ENCODE measurements around the gene KIRREL3.

Gene KIRREL3

DNA sequence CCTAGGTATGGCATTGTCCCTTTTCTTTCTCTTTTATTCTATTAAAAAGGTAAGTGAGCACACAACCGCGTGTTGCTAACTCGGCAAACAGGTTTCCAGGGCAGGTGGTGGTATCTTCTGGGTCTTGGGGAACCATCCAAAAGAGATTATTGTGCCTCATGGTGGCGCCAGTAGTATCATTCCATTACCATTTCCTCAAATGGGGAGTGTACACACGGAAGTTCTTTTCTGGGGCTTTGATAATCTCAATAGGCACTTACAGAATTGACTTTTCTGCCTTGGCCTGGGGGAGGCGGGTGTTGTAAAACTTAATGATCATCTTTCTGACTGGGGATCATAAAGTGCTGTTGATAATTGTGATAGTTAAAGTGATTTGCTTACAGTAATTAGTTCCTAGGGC lies 234.1 kb downstream of the KIRREL3 start:
- FAIRE-seq: no peak

DNA sequence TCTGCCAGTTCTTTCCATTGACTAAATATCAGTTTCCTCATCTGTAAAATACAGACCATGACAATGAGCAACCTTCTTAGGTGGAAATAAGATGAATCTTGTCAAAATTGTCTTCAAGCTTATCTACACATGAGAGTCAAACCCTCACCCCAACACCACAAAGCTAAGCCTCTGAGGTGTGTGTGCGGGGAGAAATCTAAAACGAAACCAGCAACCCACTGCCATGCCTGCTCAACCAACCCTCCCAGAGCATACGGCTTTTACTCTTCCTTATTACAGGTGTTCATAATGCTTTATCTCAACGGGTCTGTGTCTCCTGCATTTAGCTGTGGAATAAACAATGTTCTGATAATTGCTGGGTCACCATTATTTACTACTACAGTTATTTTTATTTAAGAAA lies 235.4 kb downstream of the KIRREL3 start:
- FAIRE-seq: no peak

DNA sequence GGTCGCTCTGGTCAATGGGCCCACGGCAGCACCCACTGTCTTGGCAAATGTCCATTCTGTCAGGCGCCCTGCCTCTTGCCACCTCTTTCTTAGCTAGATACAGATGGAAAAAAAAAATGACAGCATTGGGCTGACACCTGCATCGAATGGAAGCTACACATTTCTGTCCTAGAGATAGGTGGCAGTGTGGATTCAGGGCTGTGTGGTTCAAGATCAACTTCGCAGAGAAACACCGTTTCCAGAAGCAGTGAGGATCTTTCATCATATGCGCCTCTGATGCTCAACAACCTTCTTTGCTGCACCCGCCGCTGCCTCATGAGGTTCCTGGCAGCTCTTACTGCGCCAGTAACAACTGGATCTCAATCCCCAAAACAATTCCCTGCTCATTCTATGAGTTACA lies 236.3 kb downstream of the KIRREL3 start:
- no peak for FAIRE-seq

DNA sequence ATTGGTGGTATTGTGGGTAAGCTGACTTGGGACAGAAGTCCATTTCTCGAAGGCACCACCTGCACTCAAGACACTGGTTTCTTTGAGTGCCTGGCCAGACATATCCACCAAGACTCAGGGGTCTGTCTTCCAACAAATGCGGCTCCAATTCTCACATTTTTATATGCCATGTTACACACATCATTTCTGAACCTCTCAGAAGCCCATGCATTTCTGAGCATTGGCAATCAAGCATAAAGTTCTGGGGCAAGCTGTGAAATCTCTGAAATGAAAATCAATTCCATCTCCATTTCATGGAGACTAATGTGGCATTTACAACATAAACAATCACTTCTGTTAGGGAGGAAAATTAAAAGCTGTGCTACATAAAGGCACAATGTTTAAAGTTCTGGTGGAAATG lies 243.7 kb downstream of the KIRREL3 start:
- no peak for FAIRE-seq

DNA sequence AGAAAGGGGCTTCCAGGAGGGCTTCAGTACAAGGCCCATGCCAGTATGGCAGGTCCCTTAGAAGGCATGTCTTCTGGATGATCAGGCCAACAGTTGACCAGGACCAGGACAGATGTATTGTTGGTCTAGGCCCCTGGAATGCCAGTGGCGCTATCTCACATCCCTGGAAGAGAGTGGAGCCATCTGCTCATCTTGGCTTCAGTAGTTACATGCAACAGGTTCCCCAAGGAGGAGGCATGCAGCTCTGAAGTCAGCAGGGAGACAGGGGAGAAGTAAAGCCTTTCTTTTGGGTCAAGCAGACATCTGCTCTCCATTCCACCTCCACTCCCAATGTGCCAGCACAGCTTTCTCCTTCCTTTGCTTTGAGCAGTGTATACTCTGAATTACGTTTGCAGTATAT lies 244.1 kb downstream of the KIRREL3 start:
- FAIRE-seq: no peak

DNA sequence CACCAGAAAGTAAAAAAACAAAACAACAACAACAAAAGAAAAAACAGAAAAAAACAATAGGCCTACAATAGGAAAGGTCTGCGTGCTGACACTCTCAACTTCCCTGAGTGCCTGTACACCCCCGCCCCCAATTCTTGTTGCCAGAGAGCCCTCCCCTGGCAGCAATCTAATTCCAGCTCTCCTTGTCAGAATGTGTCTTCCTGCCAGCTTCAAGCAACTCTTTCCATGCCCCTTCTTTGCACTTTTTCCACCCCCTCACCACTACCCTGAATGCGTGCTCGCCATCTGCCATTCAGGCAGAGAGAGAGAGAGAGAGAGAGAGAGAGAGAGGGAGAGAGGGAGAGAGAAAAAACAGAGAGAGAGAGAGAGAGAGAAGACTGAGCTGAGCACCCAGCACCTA lies 245.0 kb downstream of the KIRREL3 start:
- FAIRE-seq: no peak

DNA sequence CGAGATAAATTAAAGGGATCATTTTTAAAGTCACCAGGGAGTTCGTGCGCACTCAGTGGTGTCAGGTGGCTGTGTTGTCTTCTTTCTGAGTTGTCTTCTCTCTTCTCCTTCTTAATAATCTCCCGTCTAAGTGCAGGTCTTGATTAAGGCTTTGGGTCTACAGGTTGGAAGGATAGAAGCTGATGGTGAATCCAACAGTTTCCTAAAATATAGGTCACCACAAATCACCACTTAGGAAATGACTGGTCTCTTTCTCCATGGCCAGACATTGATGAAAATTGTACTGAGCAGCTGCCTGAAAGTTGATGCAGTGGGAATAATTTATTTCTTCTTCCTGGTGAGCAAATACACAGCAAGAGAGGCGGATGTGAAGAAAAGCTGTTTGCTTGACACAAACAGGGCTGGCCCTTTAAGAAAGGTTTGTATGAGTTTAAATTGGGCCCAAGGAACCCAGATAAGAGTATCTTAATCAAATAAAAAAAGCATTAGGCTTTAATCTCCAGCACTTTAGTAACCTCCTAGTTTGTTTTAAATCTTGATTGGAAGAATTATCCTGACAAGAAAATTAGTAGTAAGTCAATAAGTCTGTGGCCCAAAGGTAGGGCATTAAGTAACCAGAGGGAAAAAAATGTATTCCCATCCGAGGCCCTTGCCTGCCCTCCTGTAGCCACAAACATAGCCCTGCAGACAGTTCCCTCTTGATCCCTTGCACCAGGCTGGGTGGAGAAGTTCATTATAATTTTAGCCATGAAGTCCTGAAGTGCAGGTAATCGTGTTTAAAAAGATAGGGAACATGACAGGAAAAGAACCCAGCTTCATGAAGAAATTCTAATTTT lies 245.8 kb downstream of the KIRREL3 start:
- no peak for FAIRE-seq

DNA sequence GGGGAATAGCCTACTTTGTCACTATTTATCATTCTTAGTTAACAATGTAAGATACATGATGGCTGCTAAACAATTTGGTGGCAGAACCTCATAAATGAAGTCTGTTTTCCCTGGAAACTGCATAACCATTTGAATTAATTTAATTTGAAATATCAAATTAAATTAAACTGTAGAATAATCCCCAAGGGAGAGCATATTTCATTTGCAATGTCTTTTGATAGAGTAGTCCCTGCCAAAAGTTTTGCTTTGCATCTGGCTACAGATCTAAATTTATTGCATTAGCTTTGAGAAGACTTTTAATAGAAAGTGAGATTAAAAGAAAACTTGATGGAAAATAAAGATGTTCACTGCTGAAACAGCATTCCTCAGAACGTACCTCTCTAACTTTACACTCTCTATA lies 246.6 kb downstream of the KIRREL3 start:
- no peak for FAIRE-seq

DNA sequence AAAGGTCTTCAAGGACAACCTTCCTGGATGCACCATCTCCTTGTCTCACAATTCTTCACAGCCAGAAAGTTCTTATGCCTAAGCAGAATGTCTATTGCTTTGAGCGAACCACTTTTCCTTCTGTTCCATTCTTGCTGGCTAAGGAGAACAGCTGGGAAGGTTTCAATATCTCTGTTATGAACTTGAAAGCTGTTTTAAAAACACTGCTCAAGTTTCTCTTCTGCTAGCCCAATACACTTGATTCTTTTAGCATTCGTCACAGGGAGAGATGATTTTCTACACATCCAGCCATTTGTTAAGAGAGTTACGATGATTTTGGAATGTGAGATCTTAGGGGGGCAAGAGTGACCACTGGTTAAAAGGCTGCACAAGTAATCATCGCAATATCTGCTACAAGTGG lies 249.3 kb downstream of the KIRREL3 start:
- no peak for FAIRE-seq

DNA sequence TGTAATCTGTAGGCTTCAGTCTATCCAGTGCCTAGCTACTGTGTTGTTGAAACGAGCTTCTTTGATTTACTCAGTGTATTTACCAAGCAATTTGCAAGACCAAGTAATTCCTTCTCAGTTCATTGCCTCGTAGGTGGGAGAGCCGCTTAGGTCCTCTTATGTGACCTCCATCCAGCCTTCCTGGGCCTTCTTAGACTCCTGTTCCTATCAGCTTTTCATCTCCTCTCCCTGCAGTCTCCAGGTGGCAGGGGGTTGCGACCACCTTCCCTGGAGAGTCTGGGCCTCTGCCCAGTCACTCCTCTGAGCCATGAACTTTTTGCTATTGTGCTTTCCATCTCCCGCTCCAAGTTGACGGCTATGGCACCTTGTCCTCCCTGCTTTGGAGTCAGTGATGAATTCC lies 251.8 kb downstream of the KIRREL3 start:
- no peak for FAIRE-seq

DNA sequence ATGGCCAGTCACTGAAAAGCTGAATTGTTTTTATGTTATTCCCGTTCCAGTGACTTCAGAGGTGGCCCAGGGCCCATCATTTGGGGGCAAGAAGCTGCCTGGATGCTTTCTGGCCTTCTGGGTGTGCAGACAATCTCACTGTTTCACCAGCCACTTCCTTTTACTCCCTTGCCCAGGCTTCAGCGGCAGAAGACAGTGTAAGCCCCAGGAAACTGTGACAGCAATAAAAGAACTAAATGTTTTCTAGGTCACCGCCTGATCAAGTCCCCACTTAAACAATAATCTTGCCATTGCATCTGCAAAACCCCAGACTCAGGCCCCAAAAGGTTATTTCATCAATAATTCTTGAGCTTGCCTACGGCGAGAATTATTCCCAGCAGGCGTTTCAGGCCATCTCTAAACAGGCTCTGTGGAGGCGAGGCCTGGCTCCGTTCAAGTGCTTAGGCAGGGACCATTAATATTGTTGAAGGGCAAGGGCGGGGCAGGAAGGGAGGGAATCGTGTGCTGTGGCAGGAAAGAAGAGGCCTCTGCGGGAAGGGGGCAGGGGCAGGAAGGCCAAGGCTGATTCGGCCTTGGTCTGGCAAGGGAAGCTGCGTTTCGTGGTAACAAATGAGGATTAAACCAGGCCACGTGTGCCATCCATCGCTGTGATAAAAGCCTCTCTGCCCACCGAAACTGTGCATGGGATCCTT lies 252.3 kb downstream of the KIRREL3 start:
- FAIRE-seq: no peak

DNA sequence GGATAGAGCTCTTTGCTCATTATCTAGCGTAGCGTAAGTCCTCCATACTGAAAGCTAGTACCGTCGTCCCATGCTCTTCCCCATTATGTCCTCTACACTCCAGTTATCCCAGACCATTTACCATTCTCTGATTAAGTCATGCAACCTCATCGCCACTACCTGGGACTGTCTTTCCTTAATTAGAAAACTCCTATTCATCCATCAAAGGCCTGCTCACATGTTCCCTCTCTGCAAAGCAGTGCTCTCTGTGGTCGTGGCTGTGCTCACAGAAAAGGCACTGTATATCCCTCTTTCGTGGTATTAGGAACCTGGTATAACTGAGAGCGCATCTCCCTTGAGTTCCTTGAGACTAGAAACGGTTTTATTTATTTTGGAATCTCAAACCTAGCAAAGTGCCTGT lies 253.3 kb downstream of the KIRREL3 start:
- FAIRE-seq: no peak

DNA sequence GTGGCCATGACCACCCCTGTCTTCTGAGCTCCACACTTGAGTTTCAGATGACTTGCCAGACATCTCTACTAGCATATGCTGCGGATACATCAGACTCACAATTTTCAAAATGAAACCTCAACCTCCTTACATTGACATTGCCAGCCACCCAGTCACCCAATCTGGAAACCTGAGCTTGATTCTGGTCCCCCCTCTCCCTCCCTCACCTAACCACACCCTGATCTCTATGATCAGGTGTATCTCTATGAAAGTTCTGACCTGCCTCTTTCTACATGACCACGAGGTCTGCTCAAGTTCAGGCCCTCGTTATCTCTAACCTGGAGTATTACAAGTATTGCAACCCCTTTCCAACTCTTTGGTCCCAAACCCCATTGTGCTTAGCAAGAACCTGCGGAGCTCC lies 254.1 kb downstream of the KIRREL3 start:
- no peak for FAIRE-seq

DNA sequence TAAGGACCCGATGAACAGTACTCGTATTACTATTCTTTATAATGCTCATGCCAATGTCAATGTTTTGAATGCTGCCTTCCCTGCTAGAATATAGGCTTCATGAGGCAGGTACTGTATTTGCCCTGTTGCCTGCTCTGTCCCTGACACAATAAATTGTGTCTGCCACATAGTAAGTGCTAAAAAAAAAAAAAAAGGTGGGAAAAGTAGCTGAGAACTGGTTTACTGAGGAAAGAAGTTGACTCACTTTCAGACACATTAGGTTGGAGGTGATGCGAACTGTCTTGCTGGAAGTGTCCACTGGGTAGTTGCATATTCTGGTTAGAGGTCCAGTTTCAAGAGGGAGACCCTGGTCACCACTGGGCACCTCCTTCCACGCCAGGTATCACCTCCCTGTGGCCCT lies 255.9 kb downstream of the KIRREL3 start:
- FAIRE-seq: no peak

DNA sequence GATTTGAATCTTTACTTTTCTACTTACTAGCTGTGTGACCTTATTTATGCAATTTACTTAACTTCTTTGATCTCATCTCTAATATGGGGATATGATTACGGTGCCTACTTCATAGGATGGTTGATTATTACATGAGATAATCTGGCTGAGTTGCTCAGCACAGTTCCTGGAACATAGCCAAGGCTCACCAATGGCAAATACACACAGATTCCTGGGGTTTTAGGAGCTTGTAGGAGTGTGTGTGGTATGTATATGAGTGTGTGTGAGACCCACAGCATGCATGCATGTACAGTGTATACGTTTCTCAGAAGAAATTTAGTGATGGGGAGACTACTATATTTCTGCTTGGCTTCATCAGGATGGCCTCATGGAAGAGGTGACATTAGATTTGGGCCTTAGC lies 256.9 kb downstream of the KIRREL3 start:
- no peak for FAIRE-seq

DNA sequence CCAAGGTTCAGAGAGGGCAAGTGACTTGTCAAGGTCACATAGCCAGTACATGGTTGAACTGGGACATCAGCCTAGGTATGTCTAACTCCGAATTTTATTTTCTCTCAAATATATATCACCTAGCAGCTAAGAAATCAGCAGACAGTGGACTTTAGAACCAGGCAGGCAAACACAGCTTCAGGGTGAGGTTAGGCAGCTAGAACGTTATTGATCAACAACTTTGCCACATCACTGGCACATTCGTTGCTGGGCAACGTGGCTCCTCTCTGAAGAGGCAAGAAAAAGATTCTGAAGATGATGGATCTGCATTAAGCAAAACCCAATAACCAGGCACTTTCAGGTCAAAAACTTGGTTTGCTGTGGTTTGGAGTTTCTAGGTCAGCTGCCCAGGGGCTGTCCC lies 258.0 kb downstream of the KIRREL3 start:
- FAIRE-seq: no peak

DNA sequence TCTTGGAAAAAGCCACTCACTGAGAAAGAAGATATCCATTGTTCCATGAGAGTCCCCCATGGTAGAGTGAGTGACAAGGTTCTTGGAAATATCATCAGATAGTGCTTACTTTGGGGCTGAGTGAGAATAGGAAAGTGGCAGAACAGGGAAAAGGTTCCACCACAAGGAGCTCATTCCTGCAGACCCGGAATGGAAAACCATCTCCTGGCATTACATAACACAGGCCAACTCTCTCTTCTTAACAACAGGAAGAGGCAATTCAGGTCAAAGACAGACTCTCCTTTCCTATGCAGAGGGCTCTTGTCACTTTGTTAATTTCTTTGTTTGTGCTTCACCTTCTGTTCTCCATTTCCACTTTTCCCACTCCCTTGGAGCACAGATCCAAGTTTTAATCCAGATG lies 259.7 kb downstream of the KIRREL3 start:
- no peak for FAIRE-seq

DNA sequence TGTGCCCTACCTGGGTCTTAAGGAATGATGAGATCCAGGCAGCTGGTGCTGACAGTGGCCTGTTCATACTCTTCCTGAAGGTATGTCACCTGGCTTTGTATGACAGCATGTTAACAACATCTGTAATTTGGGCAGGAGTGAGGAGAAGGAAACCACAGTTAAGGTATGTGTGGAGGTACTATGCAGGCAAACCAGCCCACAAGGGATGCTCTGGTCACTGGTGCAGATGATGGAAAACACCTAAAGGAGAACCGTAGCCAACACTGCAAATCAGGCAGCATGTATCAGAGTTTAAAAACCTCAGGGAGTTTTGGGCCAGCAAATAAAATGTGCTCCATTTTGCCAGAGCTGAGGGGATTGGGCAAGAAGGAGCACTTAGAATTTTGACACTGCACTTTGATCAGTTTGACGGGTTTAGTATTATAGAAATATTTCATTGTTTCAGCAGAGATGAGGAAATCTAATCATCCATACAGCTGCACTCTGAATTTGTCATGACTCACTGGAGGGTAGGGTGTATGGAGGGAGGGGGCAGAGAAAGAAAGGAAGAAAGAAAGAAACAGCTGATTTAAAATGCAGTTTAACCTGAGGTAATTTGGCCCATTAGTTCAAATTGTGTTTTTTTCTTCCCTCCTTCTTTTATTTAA lies 260.9 kb downstream of the KIRREL3 start:
- no peak for FAIRE-seq

DNA sequence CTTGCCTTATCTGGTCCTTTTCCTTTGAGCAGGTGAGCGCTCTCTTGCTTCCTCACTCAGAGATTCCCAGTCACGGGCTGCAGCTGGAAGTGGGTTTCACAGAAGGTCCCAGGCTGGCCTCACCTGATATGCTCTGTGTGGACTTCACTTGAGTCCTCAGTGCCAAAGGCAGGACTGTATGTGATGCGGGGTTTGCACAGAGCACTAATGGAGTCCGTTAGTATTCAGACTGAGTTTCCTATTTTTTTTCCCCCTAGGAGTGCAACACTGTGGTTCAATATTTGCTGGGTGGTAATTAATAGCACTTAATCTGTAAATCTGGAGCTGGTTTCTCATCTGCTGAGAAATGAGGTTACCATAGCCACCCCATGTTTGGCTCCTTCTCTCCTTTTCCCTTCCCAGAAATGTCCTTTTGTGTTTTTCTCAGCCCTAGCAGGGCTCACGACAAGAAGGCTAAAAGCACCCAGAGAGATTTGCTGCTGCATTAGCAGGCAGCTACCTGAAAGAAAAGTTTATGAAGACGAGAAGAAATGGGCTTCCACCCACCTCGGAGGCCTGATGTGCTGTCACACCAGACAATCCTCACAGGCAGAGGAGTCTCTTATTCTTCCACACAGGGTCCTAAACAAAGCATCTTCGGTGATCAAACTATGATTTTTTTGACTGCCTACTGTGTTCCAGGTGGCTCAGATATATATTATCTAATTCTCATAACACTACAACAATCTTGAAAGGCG lies 262.1 kb downstream of the KIRREL3 start:
- FAIRE-seq: no peak

DNA sequence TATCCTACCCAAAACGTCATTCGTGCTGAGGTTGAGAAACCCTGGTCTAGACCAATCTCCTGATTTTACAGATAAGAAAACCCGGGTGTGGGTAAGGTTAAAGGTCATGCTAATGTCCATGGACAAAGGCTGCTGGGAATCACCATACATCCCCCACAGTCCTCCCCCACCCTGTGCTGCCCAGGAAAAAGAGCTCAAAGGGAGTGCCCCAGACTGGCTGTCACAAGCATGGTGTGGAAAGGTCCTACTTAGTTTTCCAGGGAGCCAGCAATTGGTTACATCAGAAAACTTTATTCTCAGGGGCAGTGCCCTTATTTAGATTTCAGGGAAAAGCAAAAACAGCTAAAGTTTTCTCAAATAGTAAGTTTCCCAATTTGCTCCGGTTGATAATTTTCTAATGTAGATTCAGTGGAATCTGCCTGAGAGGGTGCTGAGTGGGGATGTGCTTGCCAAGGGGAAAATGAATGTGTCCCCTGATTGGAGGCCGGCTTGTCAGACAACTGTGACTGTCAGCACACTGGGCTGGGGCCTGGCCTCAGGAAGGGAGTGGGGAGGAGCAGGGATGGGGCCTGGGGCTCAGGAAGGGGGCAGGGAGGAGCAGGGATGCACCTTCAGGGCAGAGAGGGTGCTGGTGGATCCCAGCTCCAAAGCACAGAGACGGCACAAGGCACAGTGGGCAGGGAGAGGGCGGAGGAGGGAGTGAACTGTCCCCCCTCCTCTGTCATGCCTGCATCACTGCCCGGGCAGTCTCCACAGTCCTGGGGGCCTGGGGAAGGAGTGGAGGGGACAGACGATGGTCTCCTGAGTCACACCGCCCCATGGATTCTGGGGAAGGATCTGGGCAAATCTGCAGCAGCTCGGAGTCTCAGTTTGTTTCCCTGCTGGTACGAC lies 263.6 kb downstream of the KIRREL3 start:
- FAIRE-seq: no peak

DNA sequence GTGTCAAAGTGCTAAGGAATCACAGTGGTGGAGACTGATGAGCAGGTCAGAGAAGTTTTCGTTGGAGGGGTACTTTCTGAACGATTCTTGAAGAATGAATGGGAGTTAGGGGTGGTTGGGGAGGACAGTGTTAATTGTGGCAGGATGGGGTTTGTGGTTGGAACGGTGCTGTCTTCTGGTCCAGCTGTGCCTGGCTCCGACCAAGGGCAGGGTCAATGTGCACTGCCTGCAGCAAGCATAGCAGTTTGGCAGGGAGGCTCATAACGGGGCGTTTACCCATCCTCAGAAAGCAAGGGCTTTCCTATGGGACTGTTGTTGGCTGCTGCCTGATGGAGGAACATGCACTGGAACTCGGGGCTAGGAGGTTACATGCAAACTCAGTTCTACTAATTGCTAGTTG lies 265.8 kb downstream of the KIRREL3 start:
- no peak for FAIRE-seq

DNA sequence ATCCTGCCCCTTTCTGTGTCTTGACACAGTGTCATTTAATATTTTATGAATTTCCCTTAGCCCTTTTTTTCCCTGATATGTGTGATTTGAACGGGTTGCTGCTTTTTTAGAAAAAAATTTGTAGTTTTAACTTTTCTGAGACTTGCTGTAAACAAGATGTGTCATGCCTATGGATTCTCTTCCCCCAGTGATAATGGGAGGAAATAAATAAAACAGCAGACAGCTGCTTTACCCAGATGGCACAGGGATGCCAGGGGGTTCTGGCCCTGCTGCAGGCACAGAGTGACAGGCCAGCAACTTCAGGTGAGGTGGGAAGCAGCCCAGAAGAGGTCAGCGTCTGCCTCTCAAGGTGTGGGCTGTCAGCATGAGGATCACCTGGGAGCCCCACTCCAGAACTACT lies 266.9 kb downstream of the KIRREL3 start:
- no peak for FAIRE-seq
